LNCAP (cell line): ENCODE measurements around the gene PHF14.

Experiments
- CTCF ChIP-seq: fragments of 450-650 bp; IDR thresholded peaks from 2 replicates; pipeline ENCODE4 v1.5.1; 2017; ENCODE audit warnings: mild to moderate bottlenecking

The PHF14 gene

GRCh38 chr7:11166051-11166450 is 192.4 kb downstream of the PHF14 start:
- TF ChIP-seq CTCF = no peak

- TF ChIP-seq CTCF = no peak
These were observed 195.0 kb downstream of the PHF14 start for GRCh38 chr7:11168650-11169170.

DNA sequence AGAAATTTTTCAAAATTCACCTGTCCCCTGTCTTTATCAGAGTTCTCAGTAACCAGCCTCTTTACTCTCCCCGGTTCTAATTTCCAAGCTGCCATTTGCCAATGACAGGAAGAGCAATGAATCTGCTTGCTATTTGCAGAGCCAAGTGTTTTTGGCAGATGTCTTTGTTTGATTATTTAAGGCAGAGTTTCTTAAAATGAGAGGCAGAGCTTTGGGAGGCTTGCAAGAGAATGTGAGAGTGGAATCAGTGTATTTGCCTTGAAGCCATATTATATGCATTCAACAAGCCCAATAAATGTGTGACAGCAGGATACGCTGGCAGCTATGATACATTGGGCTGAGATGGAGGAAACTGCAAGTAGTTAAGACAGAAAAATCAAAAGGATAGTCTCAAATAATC is 196.5 kb downstream of the PHF14 start:
- no peak for TF ChIP-seq CTCF

GRCh38 chr7:11170863-11171568 is 197.3 kb downstream of the PHF14 start:
- TF ChIP-seq CTCF = no peak

DNA sequence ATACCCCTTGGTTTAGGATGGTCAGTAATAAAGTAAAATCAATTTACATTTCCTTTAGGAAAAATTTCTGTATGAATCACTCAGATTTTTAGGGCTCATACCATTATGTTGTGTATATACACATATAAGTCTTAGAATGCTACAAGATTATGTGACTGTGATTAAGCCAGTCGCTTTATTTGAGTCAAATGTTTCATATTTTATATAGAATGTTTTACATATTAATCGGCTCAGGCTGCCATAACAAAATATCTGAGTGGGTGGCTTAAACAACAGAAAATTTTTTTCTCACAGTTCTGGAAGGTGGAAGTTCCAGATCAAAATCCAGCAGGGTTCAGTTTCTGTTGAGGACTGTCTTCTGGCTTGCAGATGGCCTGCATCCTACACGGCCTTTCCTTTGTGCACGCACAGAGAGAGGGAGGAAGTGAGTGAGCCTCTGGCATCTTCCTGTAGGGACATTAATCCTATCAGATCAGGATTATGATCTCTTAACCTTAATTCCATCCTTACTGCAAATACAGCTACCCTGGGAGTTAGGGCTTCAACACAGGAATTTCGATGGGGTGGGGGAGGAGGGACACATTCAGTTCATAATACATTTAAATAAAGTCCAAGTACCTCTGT is 198.0 kb downstream of the PHF14 start:
- no peak for TF ChIP-seq CTCF

- TF ChIP-seq CTCF = no peak
These were observed 199.2 kb downstream of the PHF14 start for GRCh38 chr7:11172835-11173234.

GRCh38 chr7:11175371-11175770 is 201.7 kb downstream of the PHF14 start:
- TF ChIP-seq CTCF = no peak
